IMR-90 (cell line): ENCODE data around the gene ABHD17C. TPM values are rescaled to one million over a fixed set of nuclear protein-coding genes. Genes with fewer than 3 reads are reported as not detected.

Experiments
- ATAC-seq: fragments of 200-7000 bp; cut with Tn5 transposase; 2 replicates; pipeline ENCODE4 v1.9.1; 2020; ENCODE audit warnings: low read depth, mild to moderate bottlenecking, moderate library complexity
- BruUV-seq: library from RNA; stranded (reverse); fragments of 400-500 nt; replicated peaks from 2 replicates; lab custom pipeline; 2021; lab: Mats Ljungman, UMichigan
- CTCF ChIA-PET: fragments of 300-600 bp; formaldehyde crosslinking; extraction: SDS; loops from one replicate; lab custom pipeline; 2021; ENCODE audit warnings: antibody characterized with exemption; lab: Yijun Ruan, JAX
- POLR2A ChIA-PET: fragments of 300-600 bp; sonication (Branson Sonifier 250); formaldehyde crosslinking; loops from one replicate; lab custom pipeline; 2022; ENCODE audit warnings: antibody characterized with exemption; ENCODE audit not compliant: unreplicated experiment; lab: Charles Lee
- DNase-seq: peaks from one replicate; pipeline ENCODE4 v3.0.0; 2013
- H2AFZ ChIP-seq: replicated peaks from 2 replicates; pipeline ENCODE3; 2013; ENCODE audit warnings: low read length, mild to moderate bottlenecking; ENCODE audit not compliant: poor library complexity
- H2AK5ac ChIP-seq: 2 replicates; pipeline ENCODE4 v1.6.1; 2013; ENCODE audit warnings: low read depth, low read length, inconsistent platforms
- H2AK9ac ChIP-seq: replicated peaks from 2 replicates; pipeline ENCODE3; 2013; ENCODE audit warnings: mild to moderate bottlenecking, low read depth, low read length, moderate library complexity; ENCODE audit not compliant: poor library complexity
- H2BK120ac ChIP-seq: 2 replicates; pipeline ENCODE4 v1.6.1; 2013; ENCODE audit warnings: low read depth, low read length, inconsistent platforms
- H2BK15ac ChIP-seq: 3 replicates; pipeline ENCODE4 v1.6.1; 2013; ENCODE audit warnings: low read depth, low read length, inconsistent platforms
- H2BK20ac ChIP-seq: 2 replicates; pipeline ENCODE4 v1.6.1; 2013; ENCODE audit warnings: low read depth, mild to moderate bottlenecking, inconsistent platforms, low read length, moderate library complexity
- H2BK5ac ChIP-seq: 2 replicates; pipeline ENCODE4 v1.6.1; 2013; ENCODE audit warnings: mild to moderate bottlenecking, low read depth, low read length, inconsistent platforms; ENCODE audit not compliant: poor library complexity, severe bottlenecking
- H3K14ac ChIP-seq: replicated peaks from 2 replicates; pipeline ENCODE4 v1.6.1; 2013; ENCODE audit warnings: low read depth, low read length, inconsistent platforms
- H3K18ac ChIP-seq: 2 replicates; pipeline ENCODE4 v1.6.1; 2013; ENCODE audit warnings: low read depth, low read length, control low read depth
- H3K23ac ChIP-seq: 2 replicates; pipeline ENCODE4 v1.6.1; 2013; ENCODE audit warnings: low read depth, low read length, inconsistent platforms
- H3K27ac ChIP-seq: 2 replicates; pipeline ENCODE4 v1.5.1; 2013; ENCODE audit warnings: mild to moderate bottlenecking, control low read depth, low read length; ENCODE audit not compliant: insufficient read depth
- H3K27me3 ChIP-seq: 2 replicates; pipeline ENCODE4 v1.6.1; 2013; ENCODE audit warnings: low read length; ENCODE audit not compliant: control insufficient read depth, insufficient read depth
- H3K36me3 ChIP-seq: 2 replicates; pipeline ENCODE4 v1.6.1; 2013; ENCODE audit warnings: low read length, mixed read lengths; ENCODE audit not compliant: control insufficient read depth, insufficient read depth
- H3K4ac ChIP-seq: 2 replicates; pipeline ENCODE4 v1.6.1; 2013; ENCODE audit warnings: low read depth, low read length, inconsistent platforms
- H3K4me1 ChIP-seq: 2 replicates; pipeline ENCODE4 v1.6.1; 2013; ENCODE audit warnings: low read length, mixed read lengths; ENCODE audit not compliant: control insufficient read depth, insufficient read depth
- H3K4me2 ChIP-seq: 2 replicates; pipeline ENCODE4 v1.6.1; 2013; ENCODE audit warnings: low read depth, mild to moderate bottlenecking, control low read depth, low read length, moderate library complexity
- H3K4me3 ChIP-seq: 2 replicates; pipeline ENCODE4 v1.5.1; 2013; ENCODE audit warnings: low read depth, mild to moderate bottlenecking, control low read depth, low read length, moderate library complexity; ENCODE audit not compliant: insufficient read depth
- H3K56ac ChIP-seq: 2 replicates; pipeline ENCODE4 v1.6.1; 2013; ENCODE audit warnings: low read length, inconsistent platforms; ENCODE audit not compliant: insufficient read depth; ENCODE audit errors: extremely low read depth
- H3K79me1 ChIP-seq, 2 experiments: 2 replicates each; pipeline ENCODE4 v1.6.1; 2013; ENCODE audit warnings: low read length in 2 of 2, inconsistent platforms in 1 of 2, low read depth in 1 of 2
- H3K9ac ChIP-seq: 2 replicates; pipeline ENCODE4 v1.6.1; 2013; ENCODE audit warnings: low read depth, low read length, control low read depth
- H3K9me1 ChIP-seq: 2 replicates; pipeline ENCODE4 v1.6.1; 2013; ENCODE audit warnings: low read length, inconsistent platforms; ENCODE audit not compliant: insufficient read depth
- H3K9me3 ChIP-seq: 2 replicates; pipeline ENCODE4 v1.6.1; 2013; ENCODE audit warnings: low read length; ENCODE audit not compliant: control insufficient read depth, insufficient read depth
- H4K20me1 ChIP-seq: 2 replicates; pipeline ENCODE4 v1.6.1; 2013; ENCODE audit warnings: low read length, inconsistent platforms; ENCODE audit not compliant: insufficient read depth
- H4K5ac ChIP-seq: 2 replicates; pipeline ENCODE4 v1.6.1; 2013; ENCODE audit warnings: mild to moderate bottlenecking, low read depth, low read length, control low read depth
- H4K8ac ChIP-seq, 2 experiments: 2 replicates each; pipeline ENCODE4 v1.6.1; 2013; ENCODE audit warnings: low read depth in 2 of 2, low read length in 2 of 2, control low read depth in 1 of 2, inconsistent platforms in 1 of 2
- H4K91ac ChIP-seq: 2 replicates; pipeline ENCODE4 v1.6.1; 2013; ENCODE audit warnings: low read depth, low read length, inconsistent platforms; ENCODE audit not compliant: insufficient read depth
- FOS ChIP-seq: fragments of 150-350 bp; IDR thresholded peaks from 2 replicates; pipeline ENCODE4 v1.6.1; 2016; ENCODE audit warnings: low read depth, low read length
- MAZ ChIP-seq: IDR thresholded peaks from 2 replicates; pipeline ENCODE4 v1.6.1; 2012; ENCODE audit warnings: low read depth, mild to moderate bottlenecking, low read length, improper control_type of control experiment, moderate library complexity, borderline replicate concordance
- WGBS, 2 experiments: methylation state at CpG; one replicate each; pipeline versions ENCODE4 v1.1.5 to v1.1.7; 2013; ENCODE audit warnings: missing lambda C conversion rate in 2 of 2; ENCODE audit not compliant: insufficient read length in 1 of 2; ENCODE audit errors: extremely low coverage in 2 of 2; 5-methylcytosine and 5-hydroxymethylcytosine counted together
- dilution Hi-C: fragments of 300-500 bp; cut with HindIII; formaldehyde crosslinking; loops from one replicate; pipeline ENCODE4 v1.14.3; 2018; ENCODE audit warnings: low sequenced_read_pairs; ENCODE audit not compliant: unreplicated experiment
- in situ Hi-C: fragments of 300-500 bp; cut with MboI; formaldehyde crosslinking; loops from 3 replicates; pipeline ENCODE4 v1.14.3; 2019; ENCODE audit warnings: low sequenced_read_pairs, inconsistent platforms, mixed read lengths
- intact Hi-C: fragments of 100-400 bp; cut with micrococcal nuclease; formaldehyde crosslinking; loops from 2 replicates; pipeline ENCODE4 v1.10.0; 2022
- polyA plus RNA-seq, 3 experiments: library from polyadenylated mRNA; depleted of rRNA; stranded (reverse); fragments of >200 nt; gene quantifications; 2 replicates each; pipeline ENCODE4 v1.2.3, GENCODE V29; 2012; ENCODE audit warnings: low replicate concordance in 1 of 3
- total RNA-seq: library from RNA; depleted of rRNA; stranded (reverse); fragments of >200 nt; gene quantifications from 2 replicates; pipeline ENCODE4 v1.2.3, GENCODE V29; 2012

Gene ABHD17C
- total and polyA plus RNA-seq, 2 of the 4 experiments (the other 2 are of a cell fraction) = 5.4 to 10.3 TPM

- DNase-seq (no peak), ATAC-seq (no peak)
- H3K56ac ChIP-seq = no peak overlapping the region
- CTCF ChIA-PET = interaction anchor here (0.8 to 1.8 kb wide), 2 partner anchors 206 to 318 kb away, joined by 4 to 5 read pairs; no protein-coding TSS in a partner anchor
- no peak overlapping the region for H2AFZ ChIP-seq
- H3K14ac ChIP-seq = no peak overlapping the region
- H3K4me2 ChIP-seq = no peak overlapping the region
- 67% methylated on average over 3 of the region's 5 CpGs; no CpG with 5 or more reads in 1 of the 2 experiments for WGBS, 2 experiments
- no peak overlapping the region; the same call in 1 of the 2 replicates for H4K5ac ChIP-seq
- no peaks in the 10 kb centered on the region for H3K9me3 ChIP-seq
- peak overlapping the region; percentile 70 for H3K18ac ChIP-seq
- no peaks in the 10 kb centered on the region for H3K27me3 ChIP-seq
- no peak overlapping the region for H3K9ac ChIP-seq
- H4K91ac ChIP-seq = no peak overlapping the region
- H3K4me1 ChIP-seq = peaks cover 20% of the 10 kb centered on the region
- POLR2A ChIA-PET = no interaction called here
- H2BK15ac ChIP-seq = no peak overlapping the region
- no peak overlapping the region for H3K27ac ChIP-seq
- H3K9me1 ChIP-seq = no peaks in the 10 kb centered on the region
- BruUV-seq = no TSS peak
- no peak overlapping the region for H2BK20ac ChIP-seq
- no peak overlapping the region for H2AK5ac ChIP-seq
- no peak overlapping the region for H3K4me3 ChIP-seq
- no peaks in the 10 kb centered on the region for H3K79me1 ChIP-seq
- no peak overlapping the region for H3K23ac ChIP-seq
- dilution Hi-C loops (no loop called here), in situ Hi-C loops (no loop called here), intact Hi-C loops (loop anchor here (10.0 kb wide), 2 partner anchors 289 to 459 kb away; no protein-coding TSS in a partner anchor)
- H3K4ac ChIP-seq = peak overlapping the region; percentile 31; the same call in 1 of the 2 replicates
- H2BK5ac ChIP-seq = no peak overlapping the region
- H3K36me3 ChIP-seq = no peaks in the 10 kb centered on the region
- H4K8ac ChIP-seq = no peak overlapping the region
- no peak overlapping the region for H2AK9ac ChIP-seq
- TF ChIP-seq MAZ (no peak), FOS (no peak)
- no peaks in the 10 kb centered on the region for H4K20me1 ChIP-seq
- H2BK120ac ChIP-seq = no peak overlapping the region
Measured at GRCh38 chr15:80773792-80774352, 78.8 kb downstream of the ABHD17C start.
